ENCODE data around the gene PPARA. TPM values are rescaled to one million over a fixed set of nuclear protein-coding genes. Genes with fewer than 3 reads are reported as not detected.

Gene PPARA
- total RNA-seq, 1 donor from 2014 or later = 101 TPM

- DNase-seq = no peak
- H3K27ac ChIP-seq (replicated peaks) = no peak overlapping the region
- H3K4me1 ChIP-seq = peaks cover 25% of the 10 kb centered on the region
- H3K4me3 ChIP-seq = no peak overlapping the region
- intact Hi-C loops (cut with micrococcal nuclease) = no loop called here
- TF ChIP-seq CTCF (IDR thresholded peaks at IDR 0.05; ENCODE audit: borderline replicate concordance) = no peak
- H3K9me3 ChIP-seq (replicated peaks) = no peaks in the 10 kb centered on the region
- no peaks in the 10 kb centered on the region for H3K36me3 ChIP-seq
- H3K27me3 ChIP-seq (ENCODE audit: low read depth) = no peaks in the 10 kb centered on the region
Measured at GRCh38 chr22:46125816-46126765, 24.2 kb upstream of the PPARA start.

GRCh38 chr22:46126853-46127385 lies 23.4 kb upstream of the PPARA start:
- H3K27me3 ChIP-seq (ENCODE audit: low read depth) = no peaks in the 10 kb centered on the region
- no peak overlapping the region for H3K27ac ChIP-seq (replicated peaks)
- peaks cover 25% of the 10 kb centered on the region for H3K4me1 ChIP-seq
- TF ChIP-seq CTCF (IDR thresholded peaks at IDR 0.05; ENCODE audit: borderline replicate concordance) = no peak
- no peaks in the 10 kb centered on the region for H3K36me3 ChIP-seq
- H3K4me3 ChIP-seq = no peak overlapping the region
- intact Hi-C loops (cut with micrococcal nuclease) = no loop called here
- no peaks in the 10 kb centered on the region for H3K9me3 ChIP-seq (replicated peaks)
- DNase-seq = no peak

- Histone ChIP-seq H3K4me3 (no peak overlapping the region), H3K27me3 (ENCODE audit: low read depth) (no peaks in the 10 kb centered on the region), H3K4me1 (peaks cover 20% of the 10 kb centered on the region), H3K27ac (replicated peaks) (no peak overlapping the region), H3K36me3 (no peaks in the 10 kb centered on the region), H3K9me3 (replicated peaks) (no peaks in the 10 kb centered on the region)
- intact Hi-C loops (cut with micrococcal nuclease) = no loop called here
- TF ChIP-seq CTCF (IDR thresholded peaks at IDR 0.05; ENCODE audit: borderline replicate concordance) = no peak
- no peak for DNase-seq
Measured at GRCh38 chr22:46127556-46127955, 22.8 kb upstream of the PPARA start.

- H3K27me3 ChIP-seq (ENCODE audit: low read depth) = no peaks in the 10 kb centered on the region
- no peak for TF ChIP-seq CTCF (IDR thresholded peaks at IDR 0.05; ENCODE audit: borderline replicate concordance)
- no peaks in the 10 kb centered on the region for H3K9me3 ChIP-seq (replicated peaks)
- H3K4me3 ChIP-seq = no peak overlapping the region
- peak overlapping the region; percentile 76 for H3K27ac ChIP-seq (replicated peaks)
- no peak for DNase-seq
- no peaks in the 10 kb centered on the region for H3K36me3 ChIP-seq
- intact Hi-C loops (cut with micrococcal nuclease) = no loop called here
- peaks cover 16% of the 10 kb centered on the region for H3K4me1 ChIP-seq
Measured at GRCh38 chr22:46128606-46129005, 21.7 kb upstream of the PPARA start.

- Histone ChIP-seq H3K36me3 (no peaks in the 10 kb centered on the region), H3K27me3 (ENCODE audit: low read depth) (no peaks in the 10 kb centered on the region), H3K4me3 (peak overlapping the region; percentile 6), H3K9me3 (replicated peaks) (no peaks in the 10 kb centered on the region), H3K4me1 (peaks cover 16% of the 10 kb centered on the region), H3K27ac (replicated peaks) (peak overlapping the region; percentile 76)
- intact Hi-C loops (cut with micrococcal nuclease) = no loop called here
- TF ChIP-seq CTCF (IDR thresholded peaks at IDR 0.05; ENCODE audit: borderline replicate concordance) = no peak
- DNase-seq = peak; percentile 80
Measured at GRCh38 chr22:46129390-46130041, 20.8 kb upstream of the PPARA start.

Measured in left ventricle myocardium inferior (tissue), 1 donor.